Mesendoderm (in vitro differentiated cells): ENCODE results near the gene ELOA.
"Not testable (repeated sequence)": the region's sequence is repeated elsewhere in the genome, so short reads cannot be mapped to it uniquely, and the experiment has no call there.

Source experiments
- DNase-seq: peaks from one replicate; pipeline ENCODE4 v3.0.0; 2013
- H2AK5ac ChIP-seq: 2 replicates; pipeline ENCODE4 v1.6.1; 2013; ENCODE audit warnings: low read length, inconsistent platforms
- H2BK120ac ChIP-seq: 2 replicates; pipeline ENCODE4 v1.6.1; 2013; ENCODE audit warnings: low read depth, mild to moderate bottlenecking, low read length, moderate library complexity, mixed read lengths
- H2BK15ac ChIP-seq: replicated peaks from 2 replicates; pipeline ENCODE4 v1.6.1; 2013; ENCODE audit warnings: low read depth, mild to moderate bottlenecking, moderate library complexity
- H2BK5ac ChIP-seq: 2 replicates; pipeline ENCODE4 v1.6.1; 2013; ENCODE audit warnings: low read length, inconsistent platforms
- H3K18ac ChIP-seq: 2 replicates; pipeline ENCODE4 v1.6.1; 2013; ENCODE audit warnings: mild to moderate bottlenecking, low read length, mixed read lengths
- H3K23ac ChIP-seq: one replicate; pipeline ENCODE4 v1.6.1; 2013; ENCODE audit warnings: low read length
- H3K27ac ChIP-seq: 2 replicates; pipeline ENCODE4 v1.5.1; 2013; ENCODE audit warnings: low read depth, mild to moderate bottlenecking, inconsistent platforms, low read length, moderate library complexity
- H3K27me3 ChIP-seq: 2 replicates; pipeline ENCODE4 v1.6.1; 2013; ENCODE audit warnings: low read length, control low read depth, mild to moderate bottlenecking, inconsistent platforms; ENCODE audit not compliant: insufficient read depth, poor library complexity
- H3K36me3 ChIP-seq: 2 replicates; pipeline ENCODE4 v1.6.1; 2013; ENCODE audit warnings: low read length, inconsistent platforms; ENCODE audit not compliant: control insufficient read depth, insufficient read depth
- H3K4ac ChIP-seq: one replicate; pipeline ENCODE4 v1.6.1; 2013; ENCODE audit warnings: low read depth, mild to moderate bottlenecking, low read length, moderate library complexity
- H3K4me1 ChIP-seq: 2 replicates; pipeline ENCODE4 v1.6.1; 2013; ENCODE audit warnings: low read depth, low read length, inconsistent platforms; ENCODE audit not compliant: control insufficient read depth
- H3K4me2 ChIP-seq: 2 replicates; pipeline ENCODE4 v1.6.1; 2013; ENCODE audit warnings: low read length
- H3K4me3 ChIP-seq: 2 replicates; pipeline ENCODE4 v1.5.1; 2013; ENCODE audit warnings: mild to moderate bottlenecking, low read length
- H3K56ac ChIP-seq: one replicate; pipeline ENCODE4 v1.6.1; 2013; ENCODE audit warnings: low read length
- H3K79me1 ChIP-seq: 2 replicates; pipeline ENCODE4 v1.6.1; 2013; ENCODE audit warnings: low read length, inconsistent platforms
- H3K79me2 ChIP-seq: 2 replicates; pipeline ENCODE4 v1.6.1; 2013; ENCODE audit warnings: mild to moderate bottlenecking, low read length; ENCODE audit not compliant: control insufficient read depth, insufficient read depth
- H3K9ac ChIP-seq: 2 replicates; pipeline ENCODE4 v1.6.1; 2013; ENCODE audit warnings: low read length, inconsistent platforms
- H4K5ac ChIP-seq: one replicate; pipeline ENCODE4 v1.6.1; 2013; ENCODE audit warnings: low read length
- H4K8ac ChIP-seq: one replicate; pipeline ENCODE4 v1.6.1; 2013; ENCODE audit warnings: low read depth, mild to moderate bottlenecking, control low read depth, low read length, moderate library complexity
- WGBS: extraction: QIAGEN DNeasy Blood & Tissue Kit; methylation state at CpG from one replicate; pipeline ENCODE4 v1.1.7; 2013; ENCODE audit warnings: low lambda C conversion rate, missing lambda C conversion rate; ENCODE audit not compliant: insufficient coverage; ENCODE audit errors: extremely low coverage; 5-methylcytosine and 5-hydroxymethylcytosine counted together

Gene ELOA

GRCh38 chr1:23726686-23727085, 16.6 kb upstream of the ELOA start:
- Histone ChIP-seq H3K23ac (no peak overlapping the region), H3K27me3 (no peaks in the 10 kb centered on the region), H2AK5ac (no peak overlapping the region), H3K79me1 (peaks cover 4% of the 10 kb centered on the region), H2BK120ac (no peak overlapping the region), H3K4me1 (no peaks in the 10 kb centered on the region), H3K18ac (no peak overlapping the region), H3K79me2 (no peaks in the 10 kb centered on the region), H4K8ac (no peak overlapping the region), H3K27ac (no peak overlapping the region), H3K4me2 (no peak overlapping the region), H4K5ac (no peak overlapping the region), H3K36me3 (no peaks in the 10 kb centered on the region), H3K4ac (no peak overlapping the region), H2BK5ac (no peak overlapping the region), H2BK15ac (no peak overlapping the region), H3K9ac (no peak overlapping the region), H3K56ac (no peak overlapping the region), H3K4me3 (no peak overlapping the region)
- no peak for DNase-seq
- WGBS, result no CpG with 5 or more reads among the region's 2 CpGs

DNA sequence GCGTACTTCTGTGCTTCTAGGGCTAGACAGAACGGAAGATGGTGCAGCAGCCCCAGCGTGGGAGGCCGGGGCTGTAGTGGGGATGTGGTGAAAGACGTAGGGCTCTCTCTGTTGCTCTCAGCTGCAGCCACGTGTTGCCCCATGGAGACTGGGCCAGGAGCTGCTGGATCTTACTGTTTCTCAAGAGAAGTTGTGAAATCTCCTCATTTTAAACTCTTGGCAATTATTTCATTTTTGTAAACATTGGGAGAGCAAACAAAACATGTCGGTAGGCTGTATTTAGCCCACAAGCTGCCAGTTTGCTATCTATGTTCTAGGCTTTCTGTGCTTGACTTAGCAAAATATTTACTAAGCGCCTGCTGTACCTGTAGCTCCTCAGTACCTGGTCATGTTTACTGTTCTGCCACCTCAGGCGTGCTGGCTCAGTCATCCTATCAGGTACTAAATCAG, 15.9 kb upstream of the ELOA start:
- no peak overlapping the region for H3K9ac ChIP-seq
- no peak overlapping the region for H3K23ac ChIP-seq
- H2BK5ac ChIP-seq, result no peak overlapping the region
- WGBS, result no CpG with 5 or more reads among the region's 9 CpGs
- H3K36me3 ChIP-seq, result no peaks in the 10 kb centered on the region
- H3K56ac ChIP-seq, result no peak overlapping the region
- H4K5ac ChIP-seq, result no peak overlapping the region
- H3K4me1 ChIP-seq, result no peaks in the 10 kb centered on the region
- H3K18ac ChIP-seq, result no peak overlapping the region
- no peaks in the 10 kb centered on the region for H3K79me2 ChIP-seq
- H3K27ac ChIP-seq, result no peak overlapping the region
- no peak for DNase-seq
- H2AK5ac ChIP-seq, result no peak overlapping the region
- H3K27me3 ChIP-seq, result no peaks in the 10 kb centered on the region
- H3K4me2 ChIP-seq, result no peak overlapping the region
- H3K4ac ChIP-seq, result no peak overlapping the region
- peaks cover 4% of the 10 kb centered on the region for H3K79me1 ChIP-seq
- no peak overlapping the region for H2BK120ac ChIP-seq
- no peak overlapping the region for H2BK15ac ChIP-seq
- H4K8ac ChIP-seq, result no peak overlapping the region
- no peak overlapping the region for H3K4me3 ChIP-seq

- H2BK5ac ChIP-seq, result no peak overlapping the region
- no peak overlapping the region for H3K56ac ChIP-seq
- no peak for DNase-seq
- H3K18ac ChIP-seq, result no peak overlapping the region
- no peak overlapping the region for H3K4me3 ChIP-seq
- H2BK120ac ChIP-seq, result no peak overlapping the region
- H3K4me1 ChIP-seq, result no peaks in the 10 kb centered on the region
- H3K4me2 ChIP-seq, result no peak overlapping the region
- no peak overlapping the region for H3K23ac ChIP-seq
- no peaks in the 10 kb centered on the region for H3K27me3 ChIP-seq
- H3K36me3 ChIP-seq, result no peaks in the 10 kb centered on the region
- H3K79me2 ChIP-seq, result no peaks in the 10 kb centered on the region
- no peak overlapping the region for H2AK5ac ChIP-seq
- H3K79me1 ChIP-seq, result peaks cover 3% of the 10 kb centered on the region
- WGBS, result no CpG with 5 or more reads among the region's 10 CpGs
- H4K8ac ChIP-seq, result no peak overlapping the region
- no peak overlapping the region for H3K4ac ChIP-seq
- H4K5ac ChIP-seq, result no peak overlapping the region
- H2BK15ac ChIP-seq, result no peak overlapping the region
- no peak overlapping the region for H3K9ac ChIP-seq
- no peak overlapping the region for H3K27ac ChIP-seq
These were observed 10.7 kb upstream of the ELOA start for GRCh38 chr1:23732363-23733224.

DNA sequence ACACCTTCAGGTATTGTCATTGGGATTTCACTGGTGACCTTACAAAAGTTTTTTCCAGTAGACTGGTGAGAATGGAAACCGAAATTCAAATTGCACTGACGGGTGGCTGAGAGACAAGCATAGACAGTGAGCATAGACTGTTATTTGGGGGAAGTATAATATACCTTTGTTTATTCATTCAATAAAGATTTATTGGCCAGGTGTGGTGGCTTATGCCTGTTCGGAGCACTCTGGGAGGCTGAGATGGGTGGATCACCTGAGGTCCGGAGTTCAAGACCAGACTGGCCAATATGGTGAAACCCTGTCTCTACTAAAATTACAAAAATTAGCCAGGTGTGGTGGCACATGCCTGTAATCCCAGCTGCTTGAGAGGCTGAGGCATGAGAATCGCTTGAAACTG, 10.0 kb upstream of the ELOA start:
- H2AK5ac ChIP-seq, H2BK120ac ChIP-seq, H3K79me1 ChIP-seq, H3K56ac ChIP-seq, H3K36me3 ChIP-seq, H3K4me2 ChIP-seq, H3K23ac ChIP-seq, H3K27me3 ChIP-seq, H2BK5ac ChIP-seq, H3K9ac ChIP-seq, H3K4me1 ChIP-seq, H3K79me2 ChIP-seq, H2BK15ac ChIP-seq, DNase-seq, H3K4me3 ChIP-seq, H4K8ac ChIP-seq, H4K5ac ChIP-seq, H3K4ac ChIP-seq, H3K27ac ChIP-seq, H3K18ac ChIP-seq: not testable (repeated sequence)
- WGBS, result no CpG with 5 or more reads among the region's 5 CpGs

GRCh38 chr1:23736437-23737134, 6.7 kb upstream of the ELOA start:
- Histone ChIP-seq H4K8ac (no peak overlapping the region), H3K23ac (no peak overlapping the region), H2BK120ac (no peak overlapping the region), H3K27me3 (no peaks in the 10 kb centered on the region), H2BK15ac (no peak overlapping the region), H4K5ac (no peak overlapping the region), H3K4me2 (no peak overlapping the region), H3K18ac (no peak overlapping the region), H3K56ac (no peak overlapping the region), H2AK5ac (no peak overlapping the region), H3K36me3 (no peaks in the 10 kb centered on the region), H3K4ac (no peak overlapping the region), H3K79me1 (no peaks in the 10 kb centered on the region), H3K9ac (no peak overlapping the region), H3K27ac (no peak overlapping the region), H2BK5ac (no peak overlapping the region), H3K79me2 (no peaks in the 10 kb centered on the region), H3K4me1 (no peaks in the 10 kb centered on the region), H3K4me3 (no peak overlapping the region)
- WGBS, result no CpG with 5 or more reads among the region's 7 CpGs
- no peak for DNase-seq
